Testis (tissue), 3 donors: ENCODE measurements around the gene ERFE. TPM values are rescaled to one million over a fixed set of nuclear protein-coding genes. Genes with fewer than 3 reads are reported as not detected.

Experiments
- DNase-seq: peaks from one replicate; pipeline ENCODE4 v3.0.0-alpha.2; 2019
- H3K27ac ChIP-seq, 2 donors: fragments of 200-600 bp; sonication (generic); one replicate each; pipeline ENCODE4 v1.5.1; 2019
- H3K27me3 ChIP-seq: fragments of 200-600 bp; sonication (generic); one replicate; pipeline ENCODE4 v1.5.1; 2019
- H3K36me3 ChIP-seq: fragments of 200-600 bp; sonication (generic); one replicate; pipeline ENCODE4 v1.5.1; 2017; ENCODE audit warnings: low read depth; ENCODE audit errors: missing control alignments
- H3K4me1 ChIP-seq: fragments of 200-600 bp; sonication (generic); one replicate; pipeline ENCODE4 v1.5.1; 2019
- H3K4me3 ChIP-seq, 2 donors: fragments of 200-600 bp; sonication (generic); one replicate each; pipeline ENCODE4 v1.5.1; 2017 to 2019
- H3K9me3 ChIP-seq: fragments of 200-600 bp; sonication (generic); one replicate; pipeline ENCODE4 v1.5.1; 2017
- CTCF ChIP-seq, 3 experiments: fragments of 450-650 bp in 2 of 3; fragments of 200-600 bp in 1 of 3; sonication (generic) in 1 of 3; IDR thresholded peaks; one replicate each; pipeline ENCODE4 v1.5.1; 2016 to 2019; ENCODE audit warnings: antibody characterized with exemption in 3 of 3, mild to moderate bottlenecking in 2 of 3, moderate library complexity in 1 of 3
- POLR2A ChIP-seq: fragments of 450-650 bp; IDR thresholded peaks from one replicate; pipeline ENCODE4 v1.6.1; 2017; ENCODE audit warnings: antibody characterized with exemption, mild to moderate bottlenecking, moderate library complexity
- WGBS, 2 donors: methylation state at CpG; one replicate each; pipeline ENCODE4 v1.1.5; 2018; 5-methylcytosine and 5-hydroxymethylcytosine counted together
- intact Hi-C: fragments of 100-400 bp; cut with DNase I; formaldehyde crosslinking; loops from one replicate; pipeline ENCODE4 v1.15.1; 2023; ENCODE audit warnings: low total_unique reads
- polyA plus RNA-seq: library from polyadenylated mRNA; stranded (reverse); fragments of 350-450 nt; fragmentation: Illumina TruSeq; extraction: RNeasy Lipid Tissue Mini Kit (QIAGEN cat#74804); gene quantifications from one replicate; pipeline ENCODE4 v1.2.3, GENCODE V29; 2014; ENCODE audit warnings: low read depth, low replicate concordance; ENCODE audit not compliant: insufficient read depth
- total RNA-seq, 2 donors: library from RNA; depleted of rRNA; stranded (reverse); fragments of >200 nt; gene quantifications; one replicate each; pipeline ENCODE4 v1.2.3, GENCODE V29; 2016

ERFE gene
- total and polyA plus RNA-seq, 3 donors from 2014 or later: 9.5 to 31.0 (median 23.1) TPM

- 75 to 85% methylated on average over 5 to 14 of the region's 14 CpGs for WGBS, 2 donors
- intact Hi-C loops: no loop called here
- DNase-seq: no peak
- H3K4me3 ChIP-seq: no peak overlapping the region
- H3K27me3 ChIP-seq: no peaks in the 10 kb centered on the region
- H3K27ac ChIP-seq: no peak overlapping the region
- TF ChIP-seq CTCF (IDR thresholded peaks at IDR 0.05) (no peak), POLR2A (no peak)
- H3K36me3 ChIP-seq: no peaks in the 10 kb centered on the region
- H3K9me3 ChIP-seq: no peaks in the 10 kb centered on the region
- no peaks in the 10 kb centered on the region for H3K4me1 ChIP-seq
Measured at GRCh38 chr2:238133499-238134392, 25.0 kb upstream of the ERFE start.

GRCh38 chr2:238134393-238134785, 24.4 kb upstream of the ERFE start:
- no peaks in the 10 kb centered on the region for H3K9me3 ChIP-seq
- intact Hi-C loops: no loop called here
- TF ChIP-seq CTCF (IDR thresholded peaks at IDR 0.05) (no peak), POLR2A (no peak)
- H3K36me3 ChIP-seq: no peaks in the 10 kb centered on the region
- H3K27me3 ChIP-seq: no peaks in the 10 kb centered on the region
- H3K27ac ChIP-seq: no peak overlapping the region
- DNase-seq: no peak
- no peak overlapping the region for H3K4me3 ChIP-seq
- H3K4me1 ChIP-seq: no peaks in the 10 kb centered on the region
- 88 to 96% methylated on average over 5 to 11 of the region's 11 CpGs for WGBS, 2 donors

- Histone ChIP-seq H3K4me1 (no peaks in the 10 kb centered on the region), H3K4me3 (no peak overlapping the region), H3K9me3 (no peaks in the 10 kb centered on the region), H3K36me3 (no peaks in the 10 kb centered on the region), H3K27me3 (no peaks in the 10 kb centered on the region), H3K27ac (no peak overlapping the region)
- whole genome bisulfite sequencing, 2 donors: 84 to 88% methylated on average over 15 of the region's 15 CpGs
- TF ChIP-seq CTCF (IDR thresholded peaks at IDR 0.05) (no peak), POLR2A (no peak)
- intact Hi-C loops: no loop called here
- DNase-seq: no peak
Measured at GRCh38 chr2:238135601-238136150, 23.1 kb upstream of the ERFE start.

GRCh38 chr2:238136820-238137537, 21.8 kb upstream of the ERFE start:
- Histone ChIP-seq H3K4me1 (no peaks in the 10 kb centered on the region), H3K27ac (no peak overlapping the region), H3K36me3 (no peaks in the 10 kb centered on the region), H3K4me3 (no peak overlapping the region), H3K27me3 (no peaks in the 10 kb centered on the region), H3K9me3 (no peaks in the 10 kb centered on the region)
- intact Hi-C loops: no loop called here
- TF ChIP-seq CTCF (IDR thresholded peaks at IDR 0.05) (no peak), POLR2A (no peak)
- 67 to 75% methylated on average over 14 of the region's 14 CpGs for WGBS, 2 donors
- DNase-seq: no peak
